Sigmoid colon (tissue), 3 donors: Measurements from ENCODE around the gene PAX5.

Experiments
- CTCF ChIP-seq, 4 experiments: fragments of 450-650 bp in 3 of 4; fragments of 200-600 bp in 1 of 4; IDR thresholded peaks; one replicate each; pipeline ENCODE4 v1.5.1; 2016 to 2019; ENCODE audit warnings: antibody characterized with exemption in 4 of 4, mild to moderate bottlenecking in 3 of 4, moderate library complexity in 2 of 4
- POLR2A ChIP-seq, 2 donors: fragments of 450-650 bp; IDR thresholded peaks; one replicate each; pipeline ENCODE4 v1.6.1; 2016; ENCODE audit warnings: antibody characterized with exemption in 2 of 2, mild to moderate bottlenecking in 2 of 2, moderate library complexity in 2 of 2

- TF ChIP-seq CTCF (IDR thresholded peaks at IDR 0.05) (no peak), POLR2A (IDR thresholded peaks at IDR 0.05) (no peak)
Measured at GRCh38 chr9:36934478-36935065, 99.5 kb downstream of the PAX5 start.
